ENCODE data around the gene GCAT. TPM values are rescaled to one million over a fixed set of nuclear protein-coding genes. Genes with fewer than 3 reads are reported as not detected.

GCAT gene
- total and polyA plus RNA-seq, 2 experiments from 2014 or later, result 20.2 to 40.0 TPM

DNA sequence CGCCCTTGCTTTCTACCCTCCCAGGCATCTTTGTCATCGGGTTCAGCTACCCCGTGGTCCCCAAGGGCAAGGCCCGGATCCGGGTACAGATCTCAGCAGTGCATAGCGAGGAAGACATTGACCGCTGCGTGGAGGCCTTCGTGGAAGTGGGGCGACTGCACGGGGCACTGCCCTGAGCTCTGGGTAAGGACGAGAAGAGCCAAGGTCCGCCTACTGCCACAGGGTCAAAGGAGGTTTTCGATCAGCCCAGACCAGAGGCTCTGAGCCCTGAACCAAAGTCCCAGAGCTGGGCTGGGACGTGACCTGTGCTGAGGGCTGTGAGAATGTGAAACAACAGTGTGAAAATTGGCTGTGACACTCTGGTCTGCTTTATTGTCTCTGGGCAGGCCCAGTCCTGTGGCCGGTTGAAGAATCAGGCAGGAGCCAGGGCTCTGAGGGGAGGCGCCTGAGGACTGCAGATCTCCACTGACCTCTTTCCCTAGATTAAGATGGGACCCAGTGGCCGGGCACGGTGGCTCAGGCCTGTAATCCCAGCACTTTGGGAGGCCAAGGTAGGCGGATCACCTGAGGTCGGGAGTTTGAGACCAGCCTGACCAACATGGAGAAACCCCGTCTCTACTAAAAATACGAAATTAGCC lies 8.9 kb downstream of the GCAT start:
- TF ChIP-seq EZH2phosphoT487 (IDR thresholded peaks at IDR 0.05; ENCODE audit: low read depth, severe bottlenecking, unreplicated experiment) (no peak), EZH2 (IDR thresholded peaks at IDR 0.05; ENCODE audit: borderline replicate concordance) (no peak)
- TF ChIP-seq, protein P1, sequence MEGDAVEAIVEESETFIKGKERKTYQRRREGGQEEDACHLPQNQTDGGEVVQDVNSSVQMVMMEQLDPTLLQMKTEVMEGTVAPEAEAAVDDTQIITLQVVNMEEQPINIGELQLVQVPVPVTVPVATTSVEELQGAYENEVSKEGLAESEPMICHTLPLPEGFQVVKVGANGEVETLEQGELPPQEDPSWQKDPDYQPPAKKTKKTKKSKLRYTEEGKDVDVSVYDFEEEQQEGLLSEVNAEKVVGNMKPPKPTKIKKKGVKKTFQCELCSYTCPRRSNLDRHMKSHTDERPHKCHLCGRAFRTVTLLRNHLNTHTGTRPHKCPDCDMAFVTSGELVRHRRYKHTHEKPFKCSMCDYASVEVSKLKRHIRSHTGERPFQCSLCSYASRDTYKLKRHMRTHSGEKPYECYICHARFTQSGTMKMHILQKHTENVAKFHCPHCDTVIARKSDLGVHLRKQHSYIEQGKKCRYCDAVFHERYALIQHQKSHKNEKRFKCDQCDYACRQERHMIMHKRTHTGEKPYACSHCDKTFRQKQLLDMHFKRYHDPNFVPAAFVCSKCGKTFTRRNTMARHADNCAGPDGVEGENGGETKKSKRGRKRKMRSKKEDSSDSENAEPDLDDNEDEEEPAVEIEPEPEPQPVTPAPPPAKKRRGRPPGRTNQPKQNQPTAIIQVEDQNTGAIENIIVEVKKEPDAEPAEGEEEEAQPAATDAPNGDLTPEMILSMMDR (IDR thresholded peaks at IDR 0.05; ENCODE audit: poor library complexity), result no peak
- H3K36me3 ChIP-seq (replicated peaks; ENCODE audit: insufficient read depth, low read depth), result no peaks in the 10 kb centered on the region

DNA sequence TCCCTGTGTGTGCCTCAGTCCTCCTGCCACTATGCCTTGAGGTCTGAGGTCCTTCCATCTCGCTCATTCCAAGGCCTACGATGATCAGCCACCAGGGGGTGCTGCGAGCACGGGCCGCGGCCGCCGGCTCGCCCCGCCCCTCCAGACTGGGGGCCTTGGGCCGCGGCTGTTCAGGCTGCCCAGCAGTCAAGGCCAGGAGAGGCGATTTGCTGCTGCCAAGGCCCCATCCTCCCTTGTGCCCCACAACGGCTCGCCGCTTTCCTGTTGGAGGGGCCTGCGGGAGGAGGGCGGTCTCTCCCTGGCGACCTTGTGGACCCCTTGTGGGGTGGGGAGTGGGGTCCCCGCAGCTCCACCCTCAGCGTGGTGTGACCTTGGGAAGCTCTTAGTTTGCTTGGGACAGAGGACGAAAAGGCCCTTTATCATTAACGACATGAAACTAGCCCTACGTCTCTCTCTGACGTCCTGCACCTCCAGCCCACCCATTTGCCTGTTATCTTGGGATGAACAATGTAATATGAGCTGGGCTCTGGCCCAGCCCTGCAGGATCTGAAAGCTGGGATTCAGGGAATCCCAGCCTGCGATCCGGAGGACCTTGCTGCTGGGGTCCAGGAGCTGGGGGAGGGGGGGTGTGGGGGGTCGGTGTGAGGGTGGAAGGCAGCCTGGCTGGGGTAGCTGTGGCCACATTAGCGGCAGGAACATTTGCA lies 10.1 kb downstream of the GCAT start:
- peak overlapping the region; percentile 67 for H2AFZ ChIP-seq
- no peaks in the 10 kb centered on the region for H3K79me2 ChIP-seq
- TF ChIP-seq EZH2 (IDR thresholded peaks at IDR 0.05; ENCODE audit: borderline replicate concordance), result no peak
- TF ChIP-seq, protein P1 (IDR thresholded peaks at IDR 0.05; ENCODE audit: poor library complexity), result peak; percentile 91
- no peak for TF ChIP-seq EZH2phosphoT487 (IDR thresholded peaks at IDR 0.05; ENCODE audit: low read depth, severe bottlenecking, unreplicated experiment)
- peaks cover 15% of the 10 kb centered on the region for H3K4me1 ChIP-seq (ENCODE audit: insufficient read depth)
- H3K9me3 ChIP-seq (ENCODE audit: low read depth), result no peaks in the 10 kb centered on the region
- H3K36me3 ChIP-seq (replicated peaks; ENCODE audit: insufficient read depth, low read depth), result no peaks in the 10 kb centered on the region
- peak; percentile 92 for DNase-seq (ENCODE audit: low spot score)
- H3K27me3 ChIP-seq, result peaks cover 26% of the 10 kb centered on the region
- H3K4me3 ChIP-seq, result no peak overlapping the region
- no peaks in the 10 kb centered on the region for H4K20me1 ChIP-seq (ENCODE audit: insufficient read depth, poor library complexity, severe bottlenecking)
- 2% methylated on average over 26 of the region's 29 CpGs for WGBS (ENCODE audit: low lambda C conversion rate, missing lambda C conversion rate)
- peak overlapping the region; percentile 83 for H3K27ac ChIP-seq
- H3K4me2 ChIP-seq, result peak overlapping the region; percentile 88
- no peaks in the 10 kb centered on the region for H3K9me2 ChIP-seq (replicated peaks; ENCODE audit: insufficient read depth)

More for the DNA sequence above, 8.9 kb downstream of the GCAT start:
- no peaks in the 10 kb centered on the region for H3K9me2 ChIP-seq (replicated peaks; ENCODE audit: insufficient read depth)
- no peak for DNase-seq (ENCODE audit: low spot score)
- H3K4me3 ChIP-seq, result no peak overlapping the region
- H3K79me2 ChIP-seq, result no peaks in the 10 kb centered on the region
- H3K4me2 ChIP-seq, result no peak overlapping the region
- peaks cover 15% of the 10 kb centered on the region for H3K4me1 ChIP-seq (ENCODE audit: insufficient read depth)
- H3K27me3 ChIP-seq, result peaks cover 15% of the 10 kb centered on the region
- no peak overlapping the region for H2AFZ ChIP-seq
- 89% methylated on average over 23 of the region's 23 CpGs for WGBS (ENCODE audit: low lambda C conversion rate, missing lambda C conversion rate)
- no peak overlapping the region for H3K27ac ChIP-seq
- no peaks in the 10 kb centered on the region for H3K9me3 ChIP-seq (ENCODE audit: low read depth)
- H4K20me1 ChIP-seq (ENCODE audit: insufficient read depth, poor library complexity, severe bottlenecking), result no peaks in the 10 kb centered on the region

DNA sequence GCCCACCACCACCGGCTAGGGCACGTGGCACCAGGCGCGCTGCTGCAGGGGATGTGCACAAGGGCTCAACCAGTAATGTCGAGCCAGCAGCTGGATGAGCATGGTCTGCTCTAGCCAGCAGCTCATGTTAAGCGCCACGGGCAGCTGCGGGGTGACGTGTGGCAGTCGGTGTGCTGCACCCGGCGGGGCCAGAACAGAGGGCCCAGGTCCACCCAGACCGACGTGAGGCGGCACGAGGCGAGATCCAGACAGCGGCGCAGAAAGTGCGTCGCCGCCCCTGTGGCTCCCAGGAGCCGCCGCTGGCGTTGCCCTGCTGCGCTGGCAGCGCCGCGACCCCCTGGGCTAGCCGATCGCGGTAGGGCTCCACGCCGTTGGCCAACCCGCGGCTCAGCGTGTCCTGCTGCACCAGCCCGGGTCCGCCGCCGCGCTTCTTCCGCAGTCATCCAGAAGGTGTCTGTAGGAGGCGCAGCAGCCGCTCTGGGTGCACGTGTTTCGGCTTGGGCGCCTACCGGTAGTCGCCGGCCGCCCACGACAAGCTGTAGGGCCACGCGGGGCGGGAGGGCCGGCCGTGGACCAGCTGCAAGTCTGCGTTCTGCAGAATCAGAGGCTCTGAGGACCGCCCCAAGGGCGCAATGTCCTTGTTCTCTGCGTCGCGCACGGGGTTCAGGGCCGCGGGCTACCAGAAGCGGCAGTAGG lies 10.8 kb downstream of the GCAT start:
- H2AFZ ChIP-seq, result peak overlapping the region; percentile 74

More for the DNA sequence above, 10.8 kb downstream of the GCAT start:
- peak; percentile 79 for DNase-seq (ENCODE audit: low spot score)
- Histone ChIP-seq H3K36me3 (replicated peaks; ENCODE audit: insufficient read depth, low read depth) (no peaks in the 10 kb centered on the region), H3K4me2 (peak overlapping the region; percentile 88), H3K9me2 (replicated peaks; ENCODE audit: insufficient read depth) (no peaks in the 10 kb centered on the region), H4K20me1 (ENCODE audit: insufficient read depth, poor library complexity, severe bottlenecking) (no peaks in the 10 kb centered on the region), H3K79me2 (no peaks in the 10 kb centered on the region), H3K4me3 (peak overlapping the region; percentile 29), H3K27ac (peak overlapping the region; percentile 83), H3K9me3 (ENCODE audit: low read depth) (no peaks in the 10 kb centered on the region), H3K27me3 (peaks cover 33% of the 10 kb centered on the region), H3K4me1 (ENCODE audit: insufficient read depth) (peaks cover 15% of the 10 kb centered on the region)
- 4% methylated on average over 59 of the region's 68 CpGs for WGBS (ENCODE audit: low lambda C conversion rate, missing lambda C conversion rate)
- no peak for TF ChIP-seq EZH2phosphoT487 (IDR thresholded peaks at IDR 0.05; ENCODE audit: low read depth, severe bottlenecking, unreplicated experiment)
- TF ChIP-seq, protein P1 (IDR thresholded peaks at IDR 0.05; ENCODE audit: poor library complexity), result peak; percentile 48
